Activated naive CD4-positive, alpha-beta T cell treated with anti-CD3 and anti-CD28 coated beads for 36 hours (primary cell): Measurements from ENCODE around the gene PLXNA4. TPM values are rescaled to one million over a fixed set of nuclear protein-coding genes. Genes with fewer than 3 reads are reported as not detected.

Experiments
- CTCF ChIA-PET: fragments of 350-600 bp; sonication (Branson Sonifier 250); formaldehyde crosslinking; loops from one replicate; lab custom pipeline; 2021; ENCODE audit warnings: antibody characterized with exemption; lab: Charles Lee
- DNase-seq: peaks from one replicate; pipeline ENCODE4 v3.0.0-alpha.2; 2020
- H3K27ac Mint-ChIP-seq: one replicate; pipeline ENCODE4 v1.8.0; 2021; ENCODE audit warnings: mild to moderate bottlenecking, mixed read lengths
- H3K27me3 Mint-ChIP-seq: one replicate; pipeline ENCODE4 v1.8.0; 2021; ENCODE audit warnings: low read depth, mixed read lengths
- H3K36me3 Mint-ChIP-seq: one replicate; pipeline ENCODE4 v1.8.0; 2021; ENCODE audit warnings: low read depth, mixed read lengths
- H3K4me1 Mint-ChIP-seq: one replicate; pipeline ENCODE4 v1.8.0; 2021; ENCODE audit warnings: low read depth, mixed read lengths
- H3K4me3 Mint-ChIP-seq: one replicate; pipeline ENCODE4 v1.8.0; 2021; ENCODE audit warnings: mild to moderate bottlenecking, moderate library complexity, mixed read lengths
- H3K9me3 Mint-ChIP-seq: one replicate; pipeline ENCODE4 v1.8.0; 2021; ENCODE audit warnings: mixed read lengths
- intact Hi-C: fragments of 100-400 bp; cut with micrococcal nuclease; formaldehyde crosslinking; loops from one replicate; pipeline ENCODE4 v1.15.1; 2023
- total RNA-seq, 2 experiments: library from RNA; stranded (reverse); gene quantifications; one replicate each; pipeline ENCODE4 v1.2.3, GENCODE V29; 2021

The PLXNA4 gene
- total RNA-seq, 2 experiments from 2014 or later, result 0.02 to 0.05 TPM

DNA sequence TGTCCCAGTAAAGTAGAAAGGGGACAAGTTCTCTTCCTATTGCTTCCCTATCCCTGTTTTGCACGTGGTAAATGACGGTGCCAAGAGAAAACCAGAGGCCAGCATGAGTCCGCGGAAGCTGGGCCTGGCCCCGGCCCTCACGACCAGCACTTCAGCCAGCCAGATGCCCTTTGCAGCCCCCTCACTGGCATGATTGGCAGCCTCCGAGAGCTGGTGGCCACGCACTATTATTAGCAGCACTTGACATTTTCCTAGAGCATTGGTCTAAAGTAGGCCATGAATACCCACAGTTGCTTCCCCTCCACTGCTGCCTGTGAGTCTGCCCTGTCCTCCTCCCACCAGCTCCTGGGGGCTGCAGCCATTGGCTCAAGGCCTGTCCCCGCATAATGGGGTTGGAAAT is 369.1 kb downstream of the PLXNA4 start:
- Mint-ChIP-seq H3K27ac (no peak overlapping the region), H3K36me3 (no peaks in the 10 kb centered on the region), H3K9me3 (no peaks in the 10 kb centered on the region), H3K27me3 (peaks cover 6% of the 10 kb centered on the region), H3K4me3 (no peak overlapping the region), H3K4me1 (no peaks in the 10 kb centered on the region)
- no peak for DNase-seq
- intact Hi-C loops, result no loop called here
- CTCF ChIA-PET, result no interaction called here

DNA sequence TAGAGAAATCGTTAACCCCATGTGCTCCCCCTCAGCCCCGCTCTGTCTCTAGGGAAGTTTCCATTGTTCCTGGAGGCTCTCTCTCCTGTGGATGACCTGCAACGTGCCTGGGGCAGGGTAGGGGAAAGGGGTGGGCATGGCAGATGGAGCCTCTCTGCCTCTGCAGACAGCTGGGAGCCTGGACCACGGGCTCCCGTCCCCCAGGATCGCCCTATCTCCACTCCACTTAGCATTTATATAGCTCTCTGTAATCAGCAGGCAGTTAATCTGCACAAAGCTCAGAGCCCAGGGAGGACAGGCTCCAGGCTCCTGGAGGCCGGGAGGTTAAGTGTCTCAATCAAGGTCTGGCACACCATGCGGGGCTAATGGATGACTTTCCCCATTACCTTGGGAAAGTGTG is 369.7 kb downstream of the PLXNA4 start:
- no peak overlapping the region for H3K27ac Mint-ChIP-seq
- no peaks in the 10 kb centered on the region for H3K4me1 Mint-ChIP-seq
- H3K4me3 Mint-ChIP-seq, result no peak overlapping the region
- no peaks in the 10 kb centered on the region for H3K9me3 Mint-ChIP-seq
- H3K36me3 Mint-ChIP-seq, result no peaks in the 10 kb centered on the region
- peaks cover 6% of the 10 kb centered on the region for H3K27me3 Mint-ChIP-seq
- no peak for DNase-seq
- CTCF ChIA-PET, result no interaction called here
- intact Hi-C loops, result no loop called here

DNA sequence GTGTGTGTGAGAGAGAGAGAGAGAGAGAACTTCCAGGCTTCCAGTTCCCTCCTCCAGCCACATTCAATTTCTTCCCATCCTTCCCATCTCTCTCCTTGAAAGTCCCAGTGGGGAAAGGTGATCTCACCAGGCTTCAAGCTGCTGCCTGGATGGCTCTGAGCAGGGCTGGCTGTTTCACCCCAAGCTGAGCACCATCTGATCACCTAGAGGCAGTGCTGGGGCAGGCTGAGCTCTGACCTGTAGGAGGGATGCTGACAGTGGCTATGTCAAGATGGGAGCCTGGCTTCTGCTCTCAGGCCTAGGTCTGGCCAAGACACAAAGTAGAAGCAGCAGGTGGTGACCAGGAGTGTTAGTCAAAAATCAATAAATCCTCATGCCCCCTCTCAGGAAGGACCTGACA is 370.8 kb downstream of the PLXNA4 start:
- CTCF ChIA-PET, result no interaction called here
- intact Hi-C loops, result no loop called here
- Mint-ChIP-seq H3K36me3 (no peaks in the 10 kb centered on the region), H3K27ac (no peak overlapping the region), H3K4me1 (no peaks in the 10 kb centered on the region), H3K9me3 (no peaks in the 10 kb centered on the region), H3K27me3 (peaks cover 6% of the 10 kb centered on the region), H3K4me3 (no peak overlapping the region)
- no peak for DNase-seq

DNA sequence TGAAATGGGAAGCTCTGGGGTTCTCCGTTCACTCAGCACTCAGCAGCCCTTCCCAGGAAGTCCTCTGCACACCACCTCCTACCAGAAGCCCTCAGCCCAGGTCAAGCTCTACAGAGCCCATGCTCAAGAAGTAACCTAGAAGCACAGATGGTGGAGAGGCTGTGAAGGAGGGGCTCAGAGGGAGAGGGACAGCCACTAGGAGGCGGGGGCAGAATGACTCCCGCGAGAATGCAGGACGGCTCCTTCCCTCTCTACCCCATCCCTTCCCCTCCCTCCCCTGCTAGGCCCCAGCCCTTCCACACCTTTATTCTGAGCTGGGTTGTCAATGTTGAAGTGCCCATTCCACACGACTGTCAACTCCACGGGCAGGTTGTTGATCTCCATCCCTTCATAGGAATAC is 373.2 kb downstream of the PLXNA4 start:
- no peak overlapping the region for H3K27ac Mint-ChIP-seq
- H3K36me3 Mint-ChIP-seq, result no peaks in the 10 kb centered on the region
- no peaks in the 10 kb centered on the region for H3K4me1 Mint-ChIP-seq
- no peak for DNase-seq
- no peak overlapping the region for H3K4me3 Mint-ChIP-seq
- H3K27me3 Mint-ChIP-seq, result peaks cover 6% of the 10 kb centered on the region
- no peaks in the 10 kb centered on the region for H3K9me3 Mint-ChIP-seq
- CTCF ChIA-PET, result no interaction called here
- intact Hi-C loops, result no loop called here

DNA sequence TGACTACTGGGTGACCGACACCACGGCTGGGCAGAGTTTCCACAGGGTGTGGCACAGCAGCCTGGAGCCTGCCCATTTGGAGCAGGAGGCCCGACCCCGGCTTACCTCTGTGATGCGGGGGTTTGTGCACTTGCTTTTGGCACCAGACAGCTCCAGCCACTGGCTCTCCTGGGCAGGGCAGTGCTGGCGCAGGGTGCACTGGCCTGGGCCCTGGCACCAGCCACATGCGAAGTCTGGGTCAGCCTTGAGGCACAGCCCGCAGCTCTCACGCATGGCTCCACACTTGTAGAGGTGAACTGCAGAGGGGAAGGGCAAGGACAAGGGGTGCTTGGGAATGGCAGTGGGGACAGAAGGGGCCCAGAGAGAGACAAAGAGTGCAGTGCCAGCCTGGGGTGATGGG is 373.7 kb downstream of the PLXNA4 start:
- DNase-seq, result no peak
- no peak overlapping the region for H3K27ac Mint-ChIP-seq

DNA sequence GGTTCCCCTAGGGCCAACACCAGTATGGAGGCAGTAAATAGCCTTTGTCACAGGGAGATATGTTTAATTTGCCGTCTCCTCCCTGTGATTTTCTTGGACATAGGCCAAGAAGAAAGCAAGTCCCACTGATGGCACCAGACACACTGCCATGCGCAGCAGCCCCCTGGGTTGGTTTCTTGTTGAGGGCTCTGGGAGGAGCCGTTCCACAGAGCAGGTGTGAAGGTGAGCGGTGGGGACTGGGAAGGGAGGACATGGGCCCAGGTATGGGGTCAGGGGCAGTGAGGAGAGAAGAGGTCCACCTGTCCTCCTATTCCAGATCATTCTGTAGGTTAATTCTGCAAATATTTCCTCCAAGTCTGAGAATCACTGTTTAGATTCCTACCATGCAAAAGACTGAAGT is 376.1 kb downstream of the PLXNA4 start:
- Mint-ChIP-seq H3K27me3 (no peaks in the 10 kb centered on the region), H3K27ac (no peak overlapping the region), H3K4me3 (no peak overlapping the region), H3K4me1 (no peaks in the 10 kb centered on the region), H3K36me3 (no peaks in the 10 kb centered on the region), H3K9me3 (no peaks in the 10 kb centered on the region)
- intact Hi-C loops, result no loop called here
- CTCF ChIA-PET, result no interaction called here
- DNase-seq, result no peak

More for the DNA sequence above, 373.7 kb downstream of the PLXNA4 start:
- intact Hi-C loops, result no loop called here
- H3K4me3 Mint-ChIP-seq, result no peak overlapping the region
- no peaks in the 10 kb centered on the region for H3K4me1 Mint-ChIP-seq
- no peaks in the 10 kb centered on the region for H3K9me3 Mint-ChIP-seq
- CTCF ChIA-PET, result interaction anchor here (0.6 kb wide), 1 partner anchor 130 kb away, joined by 4 read pairs; no protein-coding TSS in a partner anchor
- no peaks in the 10 kb centered on the region for H3K36me3 Mint-ChIP-seq
- peaks cover 2% of the 10 kb centered on the region for H3K27me3 Mint-ChIP-seq

DNA sequence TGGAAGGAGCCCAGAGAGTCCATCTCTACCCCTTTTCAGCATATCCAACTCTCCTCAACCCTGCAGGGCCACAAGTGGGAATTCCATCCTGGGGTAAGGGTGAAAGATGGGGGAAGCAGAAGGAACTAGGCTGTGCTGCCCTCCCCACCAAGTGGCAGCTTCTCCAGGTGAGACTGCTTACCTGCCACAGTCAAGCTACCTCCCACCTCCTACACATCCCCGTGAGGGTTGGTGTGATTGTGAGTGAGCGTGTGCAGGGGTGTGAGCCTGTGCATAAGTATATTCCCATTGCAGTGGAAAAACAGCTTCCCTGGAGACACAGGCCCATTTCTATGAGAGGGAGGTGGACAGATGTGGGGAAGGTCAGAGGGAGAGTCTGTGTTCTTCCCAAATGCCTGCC is 376.6 kb downstream of the PLXNA4 start:
- H3K4me1 Mint-ChIP-seq, result no peaks in the 10 kb centered on the region
- no peaks in the 10 kb centered on the region for H3K27me3 Mint-ChIP-seq
- H3K4me3 Mint-ChIP-seq, result no peak overlapping the region
- no peak for DNase-seq
- H3K36me3 Mint-ChIP-seq, result no peaks in the 10 kb centered on the region
- intact Hi-C loops, result no loop called here
- H3K27ac Mint-ChIP-seq, result no peak overlapping the region
- CTCF ChIA-PET, result no interaction called here
- H3K9me3 Mint-ChIP-seq, result no peaks in the 10 kb centered on the region

DNA sequence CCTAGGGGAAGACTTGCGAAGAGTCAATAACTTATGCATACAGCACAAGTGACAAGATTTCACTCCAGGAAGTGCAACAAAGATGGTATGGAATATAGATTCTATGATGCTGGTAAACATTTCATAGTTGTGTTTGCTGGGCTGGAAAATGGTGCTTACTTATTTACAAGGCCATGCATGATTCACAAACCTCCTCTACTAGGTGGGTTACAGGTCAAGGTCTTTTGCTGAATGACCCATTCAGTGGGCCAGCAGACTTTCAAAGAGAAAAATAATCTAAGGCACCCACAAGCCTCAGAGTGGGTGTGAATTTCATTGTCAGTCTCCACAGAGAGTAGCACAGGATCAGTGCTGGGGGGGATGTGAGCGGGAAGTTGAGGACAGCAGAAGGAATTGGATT is 378.5 kb downstream of the PLXNA4 start:
- Mint-ChIP-seq H3K4me1 (no peaks in the 10 kb centered on the region), H3K27me3 (no peaks in the 10 kb centered on the region), H3K36me3 (no peaks in the 10 kb centered on the region), H3K9me3 (no peaks in the 10 kb centered on the region), H3K27ac (no peak overlapping the region), H3K4me3 (no peak overlapping the region)
- no peak for DNase-seq
- intact Hi-C loops, result no loop called here
- CTCF ChIA-PET, result no interaction called here

DNA sequence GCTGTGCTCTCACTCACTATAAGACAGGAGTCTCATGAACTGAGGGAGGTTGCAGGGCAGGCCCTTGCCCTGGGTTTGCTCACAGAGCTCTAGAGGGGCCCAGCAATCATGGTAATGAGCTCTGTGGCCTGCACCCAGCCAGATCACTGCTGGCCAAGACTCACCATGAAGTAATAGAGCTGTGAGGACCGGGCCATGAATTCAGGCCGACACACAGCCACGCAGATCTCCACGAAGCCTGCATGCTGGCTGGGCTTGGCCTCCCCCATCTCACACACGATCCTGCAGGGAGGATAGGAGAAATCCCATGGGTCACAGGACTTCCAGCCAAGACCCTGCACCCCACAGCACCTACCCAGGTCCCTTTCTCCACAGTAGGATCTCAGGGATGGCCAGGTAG is 382.4 kb downstream of the PLXNA4 start:
- Mint-ChIP-seq H3K9me3 (no peaks in the 10 kb centered on the region), H3K36me3 (no peaks in the 10 kb centered on the region), H3K4me3 (no peak overlapping the region), H3K27me3 (peaks cover 1% of the 10 kb centered on the region), H3K27ac (no peak overlapping the region), H3K4me1 (no peaks in the 10 kb centered on the region)
- intact Hi-C loops, result no loop called here
- CTCF ChIA-PET, result no interaction called here
- no peak for DNase-seq

DNA sequence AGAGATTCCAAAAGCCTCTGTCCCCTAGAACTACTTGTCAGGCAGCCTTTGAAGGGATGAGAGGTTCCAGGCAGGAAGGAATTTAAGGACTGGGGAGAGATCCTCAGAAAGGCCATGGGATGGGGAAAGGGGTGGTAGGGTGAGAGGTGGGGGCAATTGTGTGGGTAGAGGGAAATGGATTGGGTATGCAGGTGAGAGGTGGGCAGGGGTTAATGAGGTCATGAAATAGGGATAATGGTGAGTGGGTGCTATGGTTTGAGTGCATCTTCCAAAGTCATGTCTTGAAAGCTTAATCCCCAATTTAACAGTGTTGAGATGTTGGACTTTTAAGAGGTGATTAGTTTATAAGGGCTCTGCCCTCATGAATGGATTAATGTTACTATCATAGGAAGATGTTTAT is 383.5 kb downstream of the PLXNA4 start:
- Mint-ChIP-seq H3K27ac (no peak overlapping the region), H3K27me3 (peaks cover 3% of the 10 kb centered on the region), H3K9me3 (peaks cover 1% of the 10 kb centered on the region), H3K4me3 (no peak overlapping the region), H3K36me3 (no peaks in the 10 kb centered on the region), H3K4me1 (no peaks in the 10 kb centered on the region)
- CTCF ChIA-PET, result no interaction called here
- intact Hi-C loops, result no loop called here
- no peak for DNase-seq

DNA sequence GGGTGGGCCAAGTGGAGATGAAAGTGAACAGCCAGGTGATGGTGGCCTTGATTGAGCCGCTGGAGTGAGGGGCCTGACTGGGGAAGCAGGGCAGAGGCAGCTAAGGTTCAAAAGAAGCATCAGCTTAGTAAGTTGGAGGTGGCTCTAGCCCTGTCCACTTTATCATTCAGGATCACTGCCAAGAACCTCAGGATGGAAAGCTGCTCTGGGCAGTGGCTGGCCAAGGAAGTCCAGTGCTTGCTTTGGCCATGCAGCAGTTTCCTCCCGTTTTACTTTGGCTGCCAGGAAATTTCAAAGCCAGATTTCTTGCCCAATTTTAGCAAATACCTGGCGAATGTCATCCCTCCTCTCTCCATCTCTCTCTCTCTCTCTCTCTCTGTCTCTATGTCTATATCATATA is 384.9 kb downstream of the PLXNA4 start:
- CTCF ChIA-PET, result no interaction called here
- Mint-ChIP-seq H3K27me3 (peaks cover 3% of the 10 kb centered on the region), H3K4me3 (no peak overlapping the region), H3K36me3 (no peaks in the 10 kb centered on the region), H3K9me3 (peaks cover 10% of the 10 kb centered on the region), H3K27ac (no peak overlapping the region), H3K4me1 (no peaks in the 10 kb centered on the region)
- DNase-seq, result no peak
- intact Hi-C loops, result no loop called here

DNA sequence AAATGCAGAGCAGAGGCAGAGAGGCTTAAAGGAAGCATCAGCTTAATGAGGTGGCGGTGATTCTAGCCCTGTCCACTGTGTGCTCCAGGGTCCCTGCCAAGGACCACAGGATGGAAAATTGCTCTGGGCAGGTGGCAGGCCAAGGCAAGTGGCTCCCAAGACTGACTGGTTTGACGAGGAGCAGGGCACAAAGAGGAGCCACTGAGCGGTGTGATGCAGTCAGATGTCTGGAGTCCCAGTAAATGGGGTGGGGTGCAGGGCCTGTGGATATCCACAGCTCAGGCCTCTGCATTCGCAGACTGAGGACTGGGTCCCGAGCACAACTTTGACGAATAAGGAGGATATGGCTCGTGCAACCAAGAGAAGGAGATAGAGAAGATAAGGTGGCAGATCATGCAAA is 385.6 kb downstream of the PLXNA4 start:
- no peak for DNase-seq
- H3K9me3 Mint-ChIP-seq, result peaks cover 10% of the 10 kb centered on the region
- CTCF ChIA-PET, result no interaction called here
- no peaks in the 10 kb centered on the region for H3K36me3 Mint-ChIP-seq
- H3K27me3 Mint-ChIP-seq, result peaks cover 3% of the 10 kb centered on the region
- no peak overlapping the region for H3K27ac Mint-ChIP-seq
- intact Hi-C loops, result no loop called here
- no peak overlapping the region for H3K4me3 Mint-ChIP-seq
- H3K4me1 Mint-ChIP-seq, result no peaks in the 10 kb centered on the region

DNA sequence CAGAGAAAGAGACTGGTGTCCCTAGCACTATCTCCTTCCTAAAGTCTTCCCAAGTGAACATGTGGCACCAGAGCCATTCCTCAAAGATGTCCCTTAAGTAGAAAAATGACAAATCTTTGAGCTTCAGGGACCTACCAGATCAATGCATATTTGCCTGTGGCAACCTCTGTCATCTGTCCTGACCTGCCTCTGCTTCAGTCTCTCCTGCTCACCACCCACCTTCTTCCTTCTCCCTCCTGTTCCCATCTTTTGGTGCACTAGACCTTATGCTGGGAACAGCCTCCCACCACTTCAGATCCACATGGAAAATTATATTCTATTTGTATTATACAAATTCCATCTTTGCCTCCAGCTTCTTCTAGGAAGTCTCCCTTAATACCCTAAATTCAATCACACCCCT is 386.4 kb downstream of the PLXNA4 start:
- intact Hi-C loops, result no loop called here
- no peak overlapping the region for H3K4me3 Mint-ChIP-seq
- DNase-seq, result no peak
- peaks cover 10% of the 10 kb centered on the region for H3K9me3 Mint-ChIP-seq
- H3K36me3 Mint-ChIP-seq, result no peaks in the 10 kb centered on the region
- no peaks in the 10 kb centered on the region for H3K4me1 Mint-ChIP-seq
- CTCF ChIA-PET, result no interaction called here
- peaks cover 3% of the 10 kb centered on the region for H3K27me3 Mint-ChIP-seq
- H3K27ac Mint-ChIP-seq, result no peak overlapping the region
